Fibroblast of lung (primary cell): ENCODE results near the gene ALDH3A2.

Source experiments
- CTCF ChIP-seq, 2 donors: IDR thresholded peaks in 1 of 2; conservative IDR thresholded peaks in 1 of 2; 1 replicate in 1 of 2; 2 replicates in 1 of 2; pipeline ENCODE4 v1.5.1; 2011 to 2012; ENCODE audit warnings: low read length in 2 of 2, control low read depth in 1 of 2, inconsistent platforms in 1 of 2, low read depth in 1 of 2, mild to moderate bottlenecking in 1 of 2
- EZH2 ChIP-seq: IDR thresholded peaks from 2 replicates; pipeline ENCODE4 v1.5.1; 2012; ENCODE audit warnings: low read length, control low read depth, mild to moderate bottlenecking; ENCODE audit errors: missing control alignments

GRCh38 chr17:19717411-19717908 lies 68.9 kb downstream of the ALDH3A2 start:
- no peak for TF ChIP-seq CTCF (conservative IDR thresholded peaks at IDR 0.05 in 1 of 2, IDR thresholded peaks at IDR 0.05 in 1 of 2; ENCODE audit: low read depth in 1 of 2, low read length in 2 of 2)
- no peak for TF ChIP-seq EZH2
